ENCODE measurements around the gene SSPN.

GRCh38 chr12:26246483-26247164 is 51.3 kb downstream of the SSPN start:
- TF ChIP-seq POLR2AphosphoS5 (IDR thresholded peaks at IDR 0.05), result no peak
- TF ChIP-seq POLR2A (IDR thresholded peaks at IDR 0.05), result no peak
- TF ChIP-seq CTCF (IDR thresholded peaks at IDR 0.05), result no peak
